Spleen (tissue), 7 donors: ENCODE data around the gene XPOT.

ENCODE experiments used
- CTCF ChIP-seq, 11 experiments: fragments of 200-600 bp in 7 of 11; fragments of 450-650 bp in 4 of 11; sonication (generic) in 4 of 11; IDR thresholded peaks in 8 of 11; conservative IDR thresholded peaks in 3 of 11; 1 replicate in 7 of 11; 2 replicates in 4 of 11; pipeline versions ENCODE4 v1.4.0 to v1.8.0; 2016 to 2021; ENCODE audit warnings: antibody characterized with exemption in 11 of 11, inconsistent platforms in 4 of 11, mild to moderate bottlenecking in 1 of 11
- POLR2AphosphoS5 ChIP-seq, 3 donors: sonication (generic); formaldehyde crosslinking; IDR thresholded peaks; one replicate each; pipeline ENCODE4 v1.5.1; 2017; ENCODE audit warnings: antibody characterized with exemption in 3 of 3
- donor health status: DM: no; HTN: no; CAD: no; lungs with moderate emphysema.
- donor health status: DM: no; HTN: no; CAD: no.
- donor health status: DM: no; HTN: no; CAD: no.

GRCh38 chr12:64445490-64445889 lies 41.3 kb downstream of the XPOT start:
- TF ChIP-seq POLR2AphosphoS5 (IDR thresholded peaks at IDR 0.05): no peak
- no peak for TF ChIP-seq CTCF (IDR thresholded peaks at IDR 0.05 in 8 of 11, conservative IDR thresholded peaks at IDR 0.05 in 3 of 11)
